ACC112 (cell line): ENCODE measurements around the gene TMTC4.

Experiments used
- H2AFZ ChIP-seq: fragments of 200-600 bp; sonication (generic); one replicate; pipeline ENCODE4 v1.6.0; 2017; ENCODE audit warnings: antibody characterized with exemption, low read length; ENCODE audit not compliant: unreplicated experiment
- H3K27ac ChIP-seq: fragments of 200-600 bp; sonication (generic); 2 replicates; pipeline ENCODE4 v1.5.1; 2014; ENCODE audit warnings: low read depth, mild to moderate bottlenecking, antibody characterized with exemption, low read length, moderate library complexity
- H3K27me3 ChIP-seq: fragments of 200-600 bp; sonication (generic); 2 replicates; pipeline ENCODE4 v1.6.1; 2014; ENCODE audit warnings: mild to moderate bottlenecking, antibody characterized with exemption, low read length, moderate library complexity, mixed read lengths; ENCODE audit not compliant: insufficient read depth
- H3K36me3 ChIP-seq: fragments of 200-600 bp; sonication (generic); 2 replicates; pipeline ENCODE4 v1.6.1; 2016; ENCODE audit warnings: mild to moderate bottlenecking, antibody characterized with exemption, low read length, moderate library complexity, mixed read lengths; ENCODE audit not compliant: insufficient read depth
- H3K4me1 ChIP-seq: fragments of 200-600 bp; sonication (generic); one replicate; pipeline ENCODE4 v1.6.1; 2016; ENCODE audit warnings: low read length, mixed read lengths; ENCODE audit not compliant: insufficient read depth, unreplicated experiment, control insufficient read depth
- H3K4me3 ChIP-seq: fragments of 200-600 bp; sonication (generic); 2 replicates; pipeline ENCODE4 v1.5.1; 2014; ENCODE audit warnings: mild to moderate bottlenecking, low read depth, low read length
- H3K79me2 ChIP-seq: fragments of 200-600 bp; sonication (generic); one replicate; pipeline ENCODE4 v1.6.0; 2016; ENCODE audit warnings: low read length; ENCODE audit not compliant: control insufficient read depth, unreplicated experiment, insufficient read depth

Gene TMTC4

GRCh38 chr13:100561599-100562204 lies 112.9 kb downstream of the TMTC4 start:
- H3K79me2 ChIP-seq: no peaks in the 10 kb centered on the region
- no peak overlapping the region for H2AFZ ChIP-seq
- no peak overlapping the region for H3K27ac ChIP-seq
- H3K4me3 ChIP-seq: no peak overlapping the region
- no peaks in the 10 kb centered on the region for H3K27me3 ChIP-seq
- no peaks in the 10 kb centered on the region for H3K36me3 ChIP-seq
- H3K4me1 ChIP-seq: no peaks in the 10 kb centered on the region

GRCh38 chr13:100561158-100561499 lies 113.5 kb downstream of the TMTC4 start:
- H3K27me3 ChIP-seq: no peaks in the 10 kb centered on the region
- H3K36me3 ChIP-seq: no peaks in the 10 kb centered on the region

GRCh38 chr13:100560498-100561157 lies 114.0 kb downstream of the TMTC4 start:
- no peaks in the 10 kb centered on the region for H3K36me3 ChIP-seq
- H2AFZ ChIP-seq: no peak overlapping the region
- no peaks in the 10 kb centered on the region for H3K27me3 ChIP-seq
- H3K27ac ChIP-seq: no peak overlapping the region
- H3K4me3 ChIP-seq: no peak overlapping the region
- H3K79me2 ChIP-seq: no peaks in the 10 kb centered on the region
- no peaks in the 10 kb centered on the region for H3K4me1 ChIP-seq

More at GRCh38 chr13:100561158-100561499, 113.5 kb downstream of the TMTC4 start:
- Histone ChIP-seq H3K79me2 (no peaks in the 10 kb centered on the region), H3K4me3 (no peak overlapping the region), H3K27ac (no peak overlapping the region), H2AFZ (no peak overlapping the region), H3K4me1 (no peaks in the 10 kb centered on the region)

GRCh38 chr13:100559886-100560285 lies 114.7 kb downstream of the TMTC4 start:
- Histone ChIP-seq H3K27ac (no peak overlapping the region), H2AFZ (no peak overlapping the region), H3K4me3 (no peak overlapping the region), H3K27me3 (no peaks in the 10 kb centered on the region), H3K36me3 (no peaks in the 10 kb centered on the region), H3K4me1 (no peaks in the 10 kb centered on the region), H3K79me2 (no peaks in the 10 kb centered on the region)
